Islet of Langerhans (tissue), 1 donor: ENCODE measurements around the gene UBE2L3.
"Not testable (repeated sequence)": the region's sequence is repeated elsewhere in the genome, so short reads cannot be mapped to it uniquely, and the experiment has no call there.

Experiments used
- FAIRE-seq: peaks from one replicate; lab custom pipeline; 2011; peaks lifted over from hg19 to GRCh38; lab: Jason Lieb, UNC

UBE2L3 gene

GRCh38 chr22:21573293-21573734 is 5.8 kb downstream of the UBE2L3 start:
- no peak for FAIRE-seq

- FAIRE-seq, result no peak
These were observed 6.4 kb downstream of the UBE2L3 start for GRCh38 chr22:21573750-21574494.

- no peak for FAIRE-seq
These were observed 11.9 kb downstream of the UBE2L3 start for GRCh38 chr22:21579474-21579851.

GRCh38 chr22:21580623-21581007 is 13.1 kb downstream of the UBE2L3 start:
- not testable (repeated sequence) for FAIRE-seq

- not testable (repeated sequence) for FAIRE-seq
These were observed 13.6 kb downstream of the UBE2L3 start for GRCh38 chr22:21581009-21581713.

GRCh38 chr22:21582801-21583740 is 15.6 kb downstream of the UBE2L3 start:
- no peak for FAIRE-seq

GRCh38 chr22:21585389-21585788 is 17.9 kb downstream of the UBE2L3 start:
- FAIRE-seq, result no peak

GRCh38 chr22:21587803-21588611 is 20.5 kb downstream of the UBE2L3 start:
- no peak for FAIRE-seq

GRCh38 chr22:21589396-21589795 is 21.9 kb downstream of the UBE2L3 start:
- no peak for FAIRE-seq

GRCh38 chr22:21590809-21591641 is 23.5 kb downstream of the UBE2L3 start:
- no peak for FAIRE-seq

- FAIRE-seq, result no peak
These were observed 24.2 kb downstream of the UBE2L3 start for GRCh38 chr22:21591695-21592094.

GRCh38 chr22:21592422-21592821 is 24.9 kb downstream of the UBE2L3 start:
- FAIRE-seq, result no peak

- no peak for FAIRE-seq
These were observed 26.1 kb downstream of the UBE2L3 start for GRCh38 chr22:21593406-21594232.

GRCh38 chr22:21594865-21595452 is 27.4 kb downstream of the UBE2L3 start:
- FAIRE-seq, result no peak

- not testable (repeated sequence) for FAIRE-seq
These were observed 29.0 kb downstream of the UBE2L3 start for GRCh38 chr22:21596356-21597135.

GRCh38 chr22:21598302-21598701 is 30.8 kb downstream of the UBE2L3 start:
- no peak for FAIRE-seq

- no peak for FAIRE-seq
These were observed 31.8 kb downstream of the UBE2L3 start for GRCh38 chr22:21599053-21599893.

GRCh38 chr22:21602579-21602978 is 35.1 kb downstream of the UBE2L3 start:
- FAIRE-seq, result no peak
